ENCODE results near the gene SRCAP.

SRCAP gene

DNA sequence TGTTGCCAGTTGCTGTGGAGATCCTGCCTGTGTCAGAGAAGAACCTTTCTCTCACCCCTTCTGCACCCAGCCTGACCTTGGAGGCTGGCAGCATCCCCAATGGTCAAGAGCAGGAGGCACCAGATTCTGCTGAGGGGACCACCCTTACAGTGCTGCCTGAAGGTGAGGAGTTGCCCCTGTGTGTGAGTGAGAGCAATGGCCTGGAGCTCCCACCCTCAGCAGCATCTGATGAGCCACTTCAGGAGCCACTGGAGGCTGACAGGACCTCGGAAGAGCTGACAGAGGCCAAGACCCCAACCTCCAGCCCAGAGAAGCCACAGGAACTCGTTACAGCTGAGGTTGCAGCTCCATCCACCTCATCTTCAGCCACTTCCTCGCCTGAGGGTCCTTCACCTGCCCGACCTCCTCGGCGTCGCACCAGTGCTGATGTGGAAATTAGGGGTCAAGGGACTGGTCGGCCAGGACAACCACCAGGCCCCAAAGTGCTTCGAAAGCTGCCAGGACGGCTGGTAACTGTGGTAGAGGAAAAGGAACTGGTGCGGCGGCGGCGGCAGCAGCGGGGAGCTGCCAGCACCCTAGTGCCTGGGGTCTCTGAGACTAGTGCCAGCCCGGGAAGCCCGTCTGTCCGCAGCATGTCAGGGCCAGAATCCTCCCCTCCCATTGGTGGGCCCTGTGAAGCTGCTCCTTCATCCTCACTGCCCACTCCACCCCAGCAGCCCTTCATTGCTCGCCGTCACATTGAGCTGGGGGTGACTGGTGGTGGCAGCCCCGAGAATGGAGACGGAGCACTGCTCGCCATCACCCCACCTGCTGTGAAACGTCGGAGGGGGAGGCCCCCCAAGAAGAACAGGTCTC, 39.0 kb downstream of the SRCAP start:
- DNase-seq: no peak

DNA sequence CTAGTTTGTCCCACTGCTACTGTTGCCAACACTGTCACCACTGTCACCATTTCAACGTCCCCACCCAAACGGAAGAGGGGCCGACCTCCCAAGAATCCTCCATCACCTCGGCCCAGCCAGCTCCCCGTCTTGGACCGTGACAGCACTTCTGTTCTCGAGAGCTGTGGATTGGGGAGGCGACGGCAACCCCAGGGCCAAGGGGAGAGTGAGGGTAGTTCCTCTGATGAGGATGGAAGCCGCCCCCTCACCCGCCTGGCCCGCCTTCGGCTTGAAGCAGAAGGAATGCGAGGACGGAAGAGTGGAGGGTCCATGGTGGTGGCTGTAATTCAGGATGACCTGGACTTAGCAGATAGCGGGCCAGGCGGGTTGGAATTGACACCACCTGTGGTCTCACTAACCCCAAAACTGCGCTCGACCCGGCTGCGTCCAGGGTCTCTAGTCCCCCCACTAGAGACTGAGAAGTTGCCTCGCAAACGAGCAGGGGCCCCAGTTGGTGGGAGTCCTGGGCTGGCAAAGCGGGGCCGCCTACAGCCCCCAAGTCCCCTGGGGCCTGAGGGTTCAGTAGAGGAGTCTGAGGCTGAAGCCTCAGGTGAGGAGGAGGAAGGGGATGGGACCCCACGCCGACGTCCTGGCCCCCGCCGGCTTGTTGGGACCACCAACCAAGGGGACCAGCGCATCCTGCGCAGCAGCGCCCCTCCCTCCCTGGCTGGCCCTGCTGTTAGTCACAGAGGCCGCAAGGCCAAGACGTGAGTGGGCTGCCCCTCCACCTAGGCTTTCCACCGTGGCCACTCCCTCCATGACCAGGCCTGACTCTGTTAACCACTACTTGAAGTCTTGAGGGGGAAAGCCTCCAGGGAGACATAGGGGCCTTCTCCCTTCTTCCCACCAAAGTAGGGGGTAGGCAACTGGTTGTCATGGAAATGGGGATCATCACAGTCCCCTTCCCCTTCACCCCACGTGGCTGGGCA, 40.3 kb downstream of the SRCAP start:
- DNase-seq: no peak

DNA sequence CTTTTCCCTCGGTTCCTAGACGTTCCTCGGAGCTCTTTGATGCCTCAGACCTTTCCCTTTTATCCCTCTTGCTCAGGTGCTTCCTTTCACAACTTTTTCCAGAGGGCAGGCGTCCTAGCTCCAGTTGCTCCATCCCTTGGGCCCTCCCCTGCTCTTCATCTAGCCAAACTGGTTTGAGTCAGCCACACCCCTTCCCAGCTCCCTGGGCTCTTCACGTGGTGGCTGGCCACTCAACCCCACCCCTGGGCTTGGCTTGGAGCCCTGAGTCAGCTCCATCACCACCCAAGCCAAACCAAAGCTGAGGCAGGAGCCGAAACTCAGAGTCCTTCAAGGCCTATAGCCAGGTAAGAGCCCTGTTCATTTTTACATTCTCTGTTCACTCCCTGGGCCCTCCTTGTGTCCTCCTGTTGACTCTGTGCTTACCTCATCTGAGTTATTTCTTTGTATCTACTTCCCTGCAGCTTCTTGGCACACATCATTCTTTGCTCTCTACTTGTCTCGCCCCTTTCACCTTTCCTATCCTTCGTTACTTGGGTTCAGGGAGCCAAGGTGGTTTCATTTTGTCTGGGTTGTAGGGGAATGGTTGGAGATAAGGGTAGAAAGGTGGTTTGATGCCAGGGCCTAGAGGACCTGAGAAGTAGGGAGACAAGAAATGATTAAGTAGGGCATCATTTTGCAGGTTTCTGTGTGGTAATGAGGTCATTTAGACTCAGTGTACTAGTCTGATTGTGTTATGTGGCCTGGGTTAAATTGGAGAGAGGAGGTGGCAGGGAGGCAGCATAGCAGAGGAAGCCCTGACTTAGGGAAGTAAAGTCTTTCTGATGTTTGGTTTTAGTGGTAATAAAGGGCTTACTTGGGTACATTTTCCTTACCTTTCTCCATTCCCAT, 41.6 kb downstream of the SRCAP start:
- peak; percentile 99 for DNase-seq

DNA sequence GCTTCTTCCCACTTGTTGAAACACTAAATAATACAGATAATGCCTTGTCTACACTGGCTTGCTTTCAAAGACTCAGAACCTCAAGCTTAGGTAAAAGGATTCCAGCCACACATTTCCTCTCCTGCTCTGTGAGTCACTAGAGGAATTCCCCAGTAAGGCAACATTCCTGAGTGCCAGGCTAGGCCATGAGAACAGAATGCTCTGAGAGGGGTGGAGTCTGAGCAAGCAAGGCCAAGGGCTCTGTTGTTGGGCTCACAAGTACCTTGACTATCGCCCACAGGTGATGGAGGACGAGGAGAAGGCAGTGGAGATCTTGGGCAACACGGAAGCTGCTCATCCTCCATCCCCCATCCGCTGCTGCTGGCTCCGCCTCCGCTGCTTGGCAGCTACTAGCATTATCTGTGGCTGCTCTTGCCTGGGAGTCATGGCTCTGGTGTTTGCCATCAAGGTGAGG, 42.5 kb downstream of the SRCAP start:
- peak; percentile 33 for DNase-seq

DNA sequence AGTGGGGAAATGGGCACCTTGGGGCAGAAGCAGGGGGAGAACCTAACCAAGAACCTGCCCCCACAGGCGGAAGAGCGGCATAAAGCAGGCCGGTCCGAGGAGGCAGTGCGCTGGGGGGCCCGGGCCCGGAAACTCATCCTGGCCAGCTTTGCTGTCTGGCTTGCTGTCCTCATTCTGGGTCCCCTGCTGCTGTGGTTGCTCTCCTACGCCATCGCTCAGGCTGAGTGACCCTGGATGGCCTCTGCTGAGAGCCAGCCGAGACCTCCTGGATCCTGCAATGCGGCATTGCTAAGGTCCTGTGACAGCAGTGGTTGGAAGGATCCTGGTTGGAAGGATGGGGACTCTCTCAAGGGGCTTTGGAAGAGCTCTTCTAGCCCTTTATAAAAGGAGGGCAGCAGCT, 44.7 kb downstream of the SRCAP start:
- DNase-seq: no peak

DNA sequence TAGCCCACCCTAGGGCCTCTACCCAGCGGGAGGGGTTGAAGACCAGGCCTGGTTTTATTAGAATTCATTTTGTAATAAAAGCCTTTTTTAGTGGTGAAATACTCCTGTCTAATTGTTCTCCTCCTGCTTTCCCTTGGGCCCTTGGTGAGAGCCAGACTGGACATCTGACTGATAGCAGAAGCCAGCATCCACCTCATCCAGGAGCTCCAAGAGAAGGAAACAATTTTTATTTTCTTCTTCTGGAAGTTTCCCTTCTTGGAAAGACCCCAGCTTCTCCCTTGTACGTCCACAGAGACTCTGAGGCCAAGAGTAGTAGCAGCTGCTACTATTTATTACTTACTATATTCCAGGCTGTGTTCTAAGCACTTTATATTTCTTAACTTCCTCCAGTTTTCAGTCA, 45.2 kb downstream of the SRCAP start:
- no peak for DNase-seq

DNA sequence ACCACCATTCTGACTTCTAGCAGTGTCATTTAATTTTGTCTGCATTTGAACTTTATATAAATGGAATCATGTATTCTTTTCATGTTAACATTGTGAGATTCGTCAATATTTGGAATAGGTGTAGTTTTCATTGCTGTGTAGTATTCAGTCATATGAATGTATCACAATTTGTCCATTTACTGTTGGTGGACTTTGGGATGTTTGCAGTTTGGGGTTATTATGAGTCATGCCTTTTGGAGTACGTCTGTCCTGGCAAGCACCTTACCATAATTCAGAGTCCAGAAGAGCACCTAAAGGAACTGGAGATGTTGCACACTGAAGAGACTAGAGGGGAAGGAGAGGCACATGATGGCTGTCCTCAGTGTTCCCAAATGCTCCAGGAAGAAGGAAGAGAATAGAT, 46.1 kb downstream of the SRCAP start:
- DNase-seq: no peak

DNA sequence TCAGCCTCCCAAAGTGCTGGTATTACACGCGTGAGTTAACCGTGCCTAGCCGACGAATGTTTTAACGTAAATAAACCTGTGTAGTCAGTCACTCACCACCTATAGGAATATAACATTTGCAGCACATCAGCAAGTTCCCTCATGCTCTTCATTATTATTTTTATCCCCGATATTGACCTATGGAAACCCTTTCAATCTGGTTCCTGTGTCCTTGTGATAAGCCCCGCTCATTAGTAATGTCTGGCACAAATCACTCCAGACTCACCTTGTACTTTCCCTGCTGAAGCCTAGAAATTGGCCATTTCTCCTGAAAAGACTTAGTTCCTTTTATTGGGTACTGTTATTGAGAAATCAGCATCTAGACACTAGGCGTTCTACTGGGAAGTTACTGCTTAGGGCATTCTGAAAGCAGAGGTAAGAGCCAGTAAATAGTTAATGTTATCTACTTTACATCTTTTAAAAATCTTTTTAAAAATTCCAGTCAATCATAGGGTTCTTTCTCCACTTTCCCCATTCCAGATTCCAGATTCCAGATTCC, 47.7 kb downstream of the SRCAP start:
- DNase-seq: no peak

DNA sequence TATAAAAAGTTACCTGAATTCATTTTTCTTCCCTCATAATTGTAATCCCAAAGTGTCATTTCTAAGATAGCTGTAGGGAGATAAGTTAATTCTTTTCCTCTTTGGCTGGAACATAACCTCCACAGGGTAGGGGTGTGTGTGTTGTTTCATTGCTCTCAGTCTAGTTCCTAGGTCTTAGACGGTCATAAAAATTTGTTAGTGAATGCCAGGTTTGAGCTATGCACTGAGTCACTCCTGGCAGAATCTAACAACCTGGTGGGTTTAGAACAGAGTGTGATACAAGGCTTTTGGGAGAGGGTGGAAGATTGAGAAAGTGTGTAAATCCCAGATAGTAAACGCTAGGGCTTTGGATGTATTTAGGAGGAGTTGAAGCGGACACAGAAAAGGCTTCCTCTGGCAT, 48.4 kb downstream of the SRCAP start:
- DNase-seq: no peak

DNA sequence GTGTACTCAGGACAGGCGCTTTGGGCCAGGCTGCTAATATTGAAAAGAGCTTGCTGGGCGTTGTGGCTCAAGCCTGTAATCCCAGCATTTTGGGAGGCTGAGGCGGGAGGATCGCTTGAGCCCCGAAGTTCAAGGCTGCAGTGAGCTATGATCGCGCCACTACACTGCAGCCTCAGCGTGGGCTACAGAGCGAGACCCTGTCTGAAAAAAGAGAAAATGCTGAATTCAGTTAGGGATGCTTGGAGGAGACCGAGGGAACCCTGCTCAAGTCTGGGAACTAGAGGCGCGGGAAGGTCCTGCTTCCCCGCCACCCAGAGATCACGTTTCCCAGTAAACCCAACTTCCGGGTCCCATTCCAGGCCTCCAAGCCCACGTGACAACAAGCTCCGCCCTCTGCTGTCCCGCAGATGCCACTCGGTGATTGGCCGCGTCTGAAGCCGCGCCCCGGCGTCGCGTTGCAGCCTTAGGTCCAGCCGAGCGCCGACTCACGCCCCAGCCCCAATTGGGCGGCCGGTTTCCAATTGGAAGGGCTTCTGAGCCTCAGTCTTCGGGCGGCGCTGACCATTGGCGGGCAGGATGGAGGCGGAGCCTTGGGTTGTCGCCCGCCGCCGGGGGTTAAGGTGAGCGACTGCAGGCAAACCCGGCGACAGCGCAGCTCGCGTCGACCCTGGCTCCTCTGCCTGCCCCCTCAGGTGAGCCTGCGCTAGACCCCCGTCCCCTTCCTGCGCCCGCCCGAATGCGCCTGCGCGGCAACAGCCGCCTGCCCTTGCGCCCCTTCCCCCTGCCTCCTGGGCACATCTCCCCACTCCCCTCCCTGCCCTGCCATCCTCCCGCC, 49.0 kb downstream of the SRCAP start, which contains the start of gene PHKG2:
Gene PHKG2 (plus strand): TSS at position 627 of the 835 bp plus-strand sequence. CDS start 396 bp downstream, outside the sequence.
- DNase-seq: peak; percentile 99

DNA sequence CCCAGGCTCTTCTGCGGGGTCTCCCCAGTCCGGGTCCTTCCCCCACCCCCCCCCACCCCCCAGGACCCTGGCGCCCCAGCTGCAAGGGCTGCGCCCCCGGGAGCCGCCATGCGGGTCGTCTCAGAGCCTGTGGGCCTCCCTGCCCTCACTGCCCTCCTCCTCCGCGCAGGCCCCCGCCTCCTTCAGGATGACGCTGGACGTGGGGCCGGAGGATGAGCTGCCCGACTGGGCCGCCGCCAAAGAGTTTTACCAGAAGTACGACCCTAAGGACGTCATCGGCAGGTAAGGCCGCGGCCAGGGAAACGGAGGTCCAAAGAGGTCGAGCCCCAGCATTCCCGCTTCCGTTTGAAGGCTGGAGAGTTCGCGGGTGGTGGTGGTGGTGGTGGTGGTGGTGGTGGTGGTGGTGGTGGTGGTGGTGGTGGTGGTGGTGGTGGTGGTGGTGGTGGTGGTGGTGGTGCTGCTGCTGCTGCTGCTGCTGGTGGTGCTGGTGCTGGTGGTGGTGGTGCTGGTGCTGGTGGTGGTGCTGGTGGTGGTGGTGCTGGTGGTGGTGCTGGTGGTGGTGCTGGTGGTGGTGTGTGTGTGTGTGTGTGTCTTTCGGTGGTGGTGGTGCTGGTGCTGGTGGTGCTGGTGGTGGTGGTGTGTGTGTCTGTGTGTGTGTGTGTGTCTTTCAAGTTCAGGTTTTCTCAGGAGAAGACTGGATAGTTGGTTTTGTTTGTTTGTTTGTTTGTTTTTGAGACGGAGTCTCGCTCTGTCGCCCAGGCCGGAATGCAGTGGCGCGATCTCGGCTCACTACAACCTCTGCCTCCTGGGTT, 49.9 kb downstream of the SRCAP start:
- DNase-seq: no peak

DNA sequence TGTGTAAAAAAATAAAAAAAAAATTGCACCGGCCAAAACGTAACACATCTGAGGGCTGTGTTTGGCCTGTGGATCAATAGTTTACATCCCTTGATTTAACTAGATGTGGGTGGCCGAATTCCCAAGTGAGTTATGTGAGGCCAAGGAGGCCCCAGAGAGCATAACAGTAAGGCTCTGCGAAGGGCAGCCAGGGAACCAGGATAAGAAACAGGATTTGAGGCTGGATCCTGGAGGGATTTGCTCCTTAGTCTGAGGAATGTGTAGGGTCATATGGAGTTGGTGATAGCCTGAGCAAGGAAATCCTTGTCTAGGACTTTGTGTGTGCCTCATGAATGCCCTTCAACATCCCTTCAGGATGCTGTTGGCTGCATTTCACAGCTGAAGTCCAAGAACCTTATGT, 51.2 kb downstream of the SRCAP start:
- no peak for DNase-seq

DNA sequence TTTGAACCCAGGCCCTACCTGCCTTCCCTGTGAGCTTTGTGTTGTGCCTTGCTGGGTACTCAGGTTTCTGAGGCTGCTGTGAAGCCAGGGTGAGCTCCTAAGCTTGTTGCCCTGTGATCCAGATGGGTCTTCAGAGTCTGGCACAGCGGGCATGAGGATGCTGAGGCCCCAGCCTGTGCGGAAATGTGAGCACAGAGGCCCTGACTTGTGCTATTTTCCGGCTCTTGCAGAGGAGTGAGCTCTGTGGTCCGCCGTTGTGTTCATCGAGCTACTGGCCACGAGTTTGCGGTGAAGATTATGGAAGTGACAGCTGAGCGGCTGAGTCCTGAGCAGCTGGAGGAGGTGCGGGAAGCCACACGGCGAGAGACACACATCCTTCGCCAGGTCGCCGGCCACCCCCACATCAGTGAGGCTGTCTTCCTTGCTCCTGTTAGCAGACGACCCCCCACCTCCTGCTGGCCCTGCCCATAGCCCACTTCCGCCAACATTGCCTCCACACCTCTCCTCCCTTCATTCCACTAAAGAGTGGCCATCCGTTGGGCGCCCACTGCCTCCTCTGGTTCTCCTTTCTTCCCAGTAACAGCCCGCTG, 52.0 kb downstream of the SRCAP start:
- DNase-seq: no peak

DNA sequence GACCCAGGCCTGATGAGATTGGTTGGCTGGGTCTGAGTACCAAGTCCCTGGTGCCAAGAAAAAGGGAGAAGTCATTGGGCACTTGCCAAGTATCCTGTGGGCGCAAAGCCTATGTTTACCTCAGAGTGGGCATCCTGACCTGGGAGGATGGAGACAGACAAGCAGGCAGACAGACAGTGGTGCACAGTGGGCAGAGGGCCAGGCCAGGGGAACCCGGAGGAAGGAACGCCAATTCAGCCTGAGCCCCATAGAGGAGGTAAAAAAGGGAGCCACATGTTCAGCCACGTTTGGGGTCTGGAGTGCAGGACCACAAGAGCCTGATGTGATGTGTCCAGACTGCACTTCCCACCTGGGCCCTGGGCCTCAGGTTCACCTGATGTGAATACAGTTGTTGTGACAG, 54.6 kb downstream of the SRCAP start:
- no peak for DNase-seq

DNA sequence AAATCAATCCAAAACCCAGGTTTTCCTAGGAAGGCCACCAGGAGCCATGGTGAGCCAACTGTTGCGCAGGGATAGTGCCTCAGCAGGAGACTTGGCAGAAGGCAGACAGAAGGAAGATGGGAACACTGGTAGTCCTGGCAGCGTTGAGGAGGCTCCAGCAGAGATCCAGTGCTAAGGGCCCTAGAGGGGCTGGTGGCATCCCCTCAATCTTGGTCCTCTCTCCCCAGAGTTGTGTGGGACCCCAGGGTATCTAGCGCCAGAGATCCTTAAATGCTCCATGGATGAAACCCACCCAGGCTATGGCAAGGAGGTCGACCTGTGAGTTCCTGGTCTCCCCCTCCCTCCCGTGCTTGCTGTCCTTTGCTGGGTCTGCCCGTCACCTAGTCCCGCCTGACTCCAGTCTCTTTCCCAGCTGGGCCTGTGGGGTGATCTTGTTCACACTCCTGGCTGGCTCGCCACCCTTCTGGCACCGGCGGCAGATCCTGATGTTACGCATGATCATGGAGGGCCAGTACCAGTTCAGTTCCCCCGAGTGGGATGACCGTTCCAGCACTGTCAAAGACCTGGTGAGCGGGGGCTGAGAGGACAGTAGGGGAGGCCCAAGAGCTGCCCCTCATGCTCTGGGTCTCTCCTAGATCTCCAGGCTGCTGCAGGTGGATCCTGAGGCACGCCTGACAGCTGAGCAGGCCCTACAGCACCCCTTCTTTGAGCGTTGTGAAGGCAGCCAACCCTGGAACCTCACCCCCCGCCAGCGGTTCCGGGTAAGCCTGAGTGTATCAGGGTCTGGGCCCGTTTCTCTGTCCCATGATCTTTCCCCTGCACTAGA, 57.2 kb downstream of the SRCAP start:
- no peak for DNase-seq

DNA sequence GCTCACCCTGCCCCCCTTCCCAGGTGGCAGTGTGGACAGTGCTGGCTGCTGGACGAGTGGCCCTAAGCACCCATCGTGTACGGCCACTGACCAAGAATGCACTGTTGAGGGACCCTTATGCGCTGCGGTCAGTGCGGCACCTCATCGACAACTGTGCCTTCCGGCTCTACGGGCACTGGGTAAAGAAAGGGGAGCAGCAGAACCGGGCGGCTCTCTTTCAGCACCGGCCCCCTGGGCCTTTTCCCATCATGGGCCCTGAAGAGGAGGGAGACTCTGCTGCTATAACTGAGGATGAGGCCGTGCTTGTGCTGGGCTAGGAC, 57.8 kb downstream of the SRCAP start:
- no peak for DNase-seq

DNA sequence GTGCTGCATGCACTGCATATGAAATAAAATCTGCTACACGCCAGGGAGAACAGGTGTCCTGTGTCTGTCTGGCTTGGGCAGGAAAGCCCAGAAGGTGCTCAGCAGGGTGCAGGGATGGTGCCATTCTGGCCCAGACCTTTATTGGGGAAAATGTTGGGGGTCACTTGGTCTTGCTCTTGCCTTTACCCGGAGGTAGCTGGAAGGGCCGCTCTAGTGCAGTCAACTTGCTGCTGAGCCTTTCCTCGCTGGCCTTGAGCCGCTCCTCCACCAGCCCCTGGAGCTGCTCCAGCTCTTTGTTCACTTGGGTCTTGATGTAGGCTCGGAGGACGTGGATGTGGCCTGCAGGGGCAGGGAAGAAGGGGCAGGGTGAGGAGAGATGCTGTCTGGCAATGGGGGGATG, 58.3 kb downstream of the SRCAP start:
- no peak for DNase-seq

DNA sequence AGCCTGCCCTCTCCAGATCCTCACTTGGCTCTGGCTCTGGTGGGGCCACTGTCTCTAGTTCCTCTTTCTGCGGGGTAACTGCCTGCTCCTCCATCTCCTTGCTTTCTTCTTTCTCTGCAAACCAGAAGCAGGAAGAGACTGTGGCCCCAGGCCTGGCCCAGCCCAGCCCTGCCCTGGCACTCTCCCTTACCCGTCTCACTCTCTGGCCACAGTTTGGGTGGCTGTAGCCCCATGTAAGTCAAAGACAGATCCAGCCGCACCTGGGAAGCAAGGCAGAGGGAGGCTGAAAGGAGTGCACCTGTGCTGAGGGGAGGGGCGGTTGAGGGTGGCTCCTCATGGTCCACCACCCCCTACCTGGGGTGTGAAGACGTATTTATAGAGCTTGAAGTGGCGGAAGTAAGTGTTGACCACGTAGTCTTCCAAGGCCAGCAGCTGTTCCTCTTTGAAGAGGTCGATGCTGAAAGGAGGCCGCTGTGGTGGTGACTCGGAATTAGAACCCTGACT, 60.1 kb downstream of the SRCAP start:
- DNase-seq: no peak

DNA sequence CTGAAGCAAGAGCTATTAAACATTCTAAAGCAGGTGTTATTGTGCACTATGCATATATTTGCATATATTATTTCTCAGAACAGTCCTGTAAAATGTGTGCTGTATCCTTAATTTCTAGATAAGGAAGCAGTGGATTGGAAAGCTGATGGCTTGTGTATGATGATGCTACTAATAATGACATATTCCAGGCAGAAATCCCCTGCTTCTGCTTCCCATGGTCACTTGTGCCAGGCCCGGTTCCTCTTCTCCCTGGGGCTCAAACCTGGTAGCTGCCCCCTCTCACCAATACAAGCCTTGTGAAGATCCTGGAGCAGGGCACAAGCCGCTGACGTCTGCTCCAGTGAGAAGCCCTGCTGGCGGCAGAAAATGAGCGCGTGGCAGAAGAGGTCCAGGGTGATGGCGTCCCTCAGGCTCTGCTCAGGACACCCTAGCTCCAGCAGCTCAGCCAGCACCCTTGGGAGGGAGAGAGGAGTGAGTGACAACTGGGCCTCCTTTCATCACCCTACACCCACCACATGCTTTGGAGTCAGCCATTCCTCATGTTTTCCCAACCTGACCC, 61.1 kb downstream of the SRCAP start:
- DNase-seq: no peak
